Small intestine (tissue), 7 donors: ENCODE data around the gene IGF2BP2. TPM values are rescaled to one million over a fixed set of nuclear protein-coding genes. Genes with fewer than 3 reads are reported as not detected.
"Not testable (repeated sequence)": the region's sequence is repeated elsewhere in the genome, so short reads cannot be mapped to it uniquely, and the experiment has no call there.

Experiments
- DNase-seq, 2 donors: peaks; one replicate each; pipeline versions ENCODE4 v3.0.0 to v3.0.0-alpha.2; 2013
- FAIRE-seq: peaks from 2 replicates; lab custom pipeline; 2012; peaks lifted over from hg19 to GRCh38; lab: Jason Lieb, UNC
- H3K27ac ChIP-seq, 3 donors: one replicate each; pipeline ENCODE4 v1.5.1; 2013; ENCODE audit warnings: low read length in 2 of 3, mild to moderate bottlenecking in 2 of 3, control low read depth in 1 of 3, inconsistent platforms in 1 of 3, low read depth in 1 of 3, moderate library complexity in 1 of 3
- H3K27me3 ChIP-seq, 3 donors: one replicate each; pipeline ENCODE4 v1.6.1; 2013; ENCODE audit warnings: low read length in 3 of 3, inconsistent platforms in 1 of 3; ENCODE audit not compliant: control insufficient read depth in 3 of 3, insufficient read depth in 3 of 3
- H3K36me3 ChIP-seq, 3 donors: one replicate each; pipeline ENCODE4 v1.6.1; 2013; ENCODE audit warnings: low read length in 3 of 3, inconsistent platforms in 1 of 3, low read depth in 1 of 3, mild to moderate bottlenecking in 1 of 3, moderate library complexity in 1 of 3; ENCODE audit not compliant: control insufficient read depth in 3 of 3, insufficient read depth in 2 of 3
- H3K4me1 ChIP-seq, 3 donors: one replicate each; pipeline ENCODE4 v1.6.1; 2013; ENCODE audit warnings: low read length in 2 of 3, inconsistent platforms in 1 of 3, low read depth in 1 of 3, mild to moderate bottlenecking in 1 of 3, moderate library complexity in 1 of 3; ENCODE audit not compliant: control insufficient read depth in 3 of 3, insufficient read depth in 2 of 3
- H3K4me3 ChIP-seq, 3 donors: one replicate each; pipeline ENCODE4 v1.5.1; 2013; ENCODE audit warnings: low read length in 3 of 3, control low read depth in 1 of 3, inconsistent platforms in 1 of 3, low read depth in 1 of 3, mild to moderate bottlenecking in 1 of 3, moderate library complexity in 1 of 3
- H3K9me3 ChIP-seq, 2 donors: one replicate each; pipeline ENCODE4 v1.6.1; 2013; ENCODE audit warnings: low read depth in 1 of 2, low read length in 1 of 2; ENCODE audit not compliant: control insufficient read depth in 2 of 2, insufficient read depth in 1 of 2
- whole genome bisulfite sequencing, 3 donors: extraction: QIAGEN DNeasy Blood & Tissue Kit; methylation state at CpG; one replicate each; pipeline ENCODE4 v1.1.7; 2013; 5-methylcytosine and 5-hydroxymethylcytosine counted together
- polyA plus RNA-seq, 4 donors: library from polyadenylated mRNA; stranded (reverse) in 3 of 4; unstranded in 1 of 4; fragments of 200-250 nt in 3 of 4; fragments of 120-200 nt in 1 of 4; gene quantifications; one replicate each; pipeline versions ENCODE4 v1.2.1 to v1.2.3, GENCODE V29; 2013
- donor health status: healthy with polysubstance abuse.
- donor health status: control.
- donor health status: control.
- donor health status: Bipolar disorder and iron deficiency.
- donor health status: healthy.

The IGF2BP2 gene
- polyA plus RNA-seq, 4 donors: 12.1 to 93.8 (median 22.9) TPM

DNA sequence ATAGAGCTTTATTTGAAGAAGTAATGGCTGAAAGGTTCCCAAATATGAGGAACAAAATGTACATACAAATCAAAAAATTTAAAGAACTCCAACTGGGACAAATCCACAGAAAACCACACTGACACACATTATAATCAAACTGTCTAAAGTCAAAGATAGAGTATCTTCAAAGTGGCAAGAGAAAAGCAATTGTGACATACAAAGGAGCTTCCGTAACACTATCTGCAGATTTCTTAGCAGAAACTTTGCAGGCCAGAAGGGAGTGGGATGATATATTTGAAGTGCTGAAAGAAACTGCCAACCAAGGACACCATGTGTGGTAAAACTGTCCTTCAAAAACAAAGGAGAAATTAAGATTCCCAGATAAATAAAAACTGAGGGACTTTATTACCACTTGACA, 146.8 kb downstream of the IGF2BP2 start:
- Histone ChIP-seq H3K36me3 (peaks cover 0 to 18% (median 5%) of the 10 kb centered on the region in 3 donors), H3K27ac (no peak overlapping the region), H3K9me3 (no peaks in the 10 kb centered on the region), H3K4me3 (no peak overlapping the region), H3K27me3 (no peaks in the 10 kb centered on the region), H3K4me1 (no peaks in the 10 kb centered on the region)
- DNase-seq (no peak), FAIRE-seq (no peak)
- 95 to 97% (median 95%) methylated on average over 1 of the region's 1 CpG for WGBS, 3 donors

DNA sequence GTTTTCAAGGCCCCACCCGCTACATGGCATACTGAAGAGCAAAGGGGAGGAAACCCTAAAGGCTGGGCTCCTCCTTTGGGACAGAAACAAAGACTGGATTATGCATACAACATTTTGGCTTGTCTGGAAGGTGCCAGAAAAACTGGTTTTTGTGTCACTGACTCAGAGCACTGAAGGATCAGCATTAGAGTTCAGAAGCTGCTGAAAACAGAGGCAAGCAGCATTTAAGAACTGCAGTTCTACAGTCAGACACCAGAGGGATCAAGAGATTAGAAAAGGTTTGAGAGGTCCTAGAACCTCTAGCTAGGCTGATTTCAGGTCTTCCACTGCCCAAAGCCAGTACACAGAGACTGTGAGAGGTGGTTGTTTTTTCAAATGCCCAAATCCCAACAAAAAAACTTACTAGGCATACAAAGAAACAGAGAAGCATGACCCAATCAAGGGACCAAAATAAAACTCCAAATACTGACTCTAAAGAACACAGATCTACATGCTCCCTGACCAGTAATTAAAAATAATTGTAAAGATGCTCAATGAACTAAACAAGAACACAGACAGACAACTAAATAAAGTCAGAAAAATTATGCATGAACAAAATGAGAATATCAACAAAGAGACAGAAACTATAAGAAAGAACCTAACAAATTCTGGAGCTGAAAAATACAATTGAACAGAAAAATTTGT, 147.6 kb downstream of the IGF2BP2 start:
- H3K4me3 ChIP-seq: no peak overlapping the region
- no peaks in the 10 kb centered on the region for H3K9me3 ChIP-seq
- DNase-seq (peak; percentile 63 to 72), FAIRE-seq (no peak)
- no peaks in the 10 kb centered on the region for H3K27me3 ChIP-seq
- H3K36me3 ChIP-seq: peaks cover 0 to 25% (median 5%) of the 10 kb centered on the region in 3 donors
- no peaks in the 10 kb centered on the region for H3K4me1 ChIP-seq
- 84 to 100% (median 93%) methylated on average over 1 of the region's 1 CpG for WGBS, 3 donors
- H3K27ac ChIP-seq: no peak overlapping the region

DNA sequence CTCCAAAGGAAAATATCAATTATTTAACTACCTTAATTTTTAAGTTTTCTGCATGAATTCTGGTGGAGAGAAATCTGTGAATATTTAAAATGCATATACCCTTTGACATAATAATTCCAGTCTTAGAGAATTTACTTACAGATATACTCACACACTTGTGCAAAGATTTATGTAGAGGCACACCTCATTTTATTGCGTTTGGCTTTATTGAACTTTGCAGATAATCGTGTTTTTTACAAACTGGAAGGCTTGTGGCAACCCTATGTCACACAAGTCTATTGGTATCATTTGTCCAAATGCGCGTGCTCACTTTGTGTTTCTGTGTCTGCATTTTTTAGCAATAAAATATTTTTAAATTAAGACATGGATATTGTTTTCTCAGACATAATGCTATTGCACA, 157.3 kb downstream of the IGF2BP2 start:
- Histone ChIP-seq H3K9me3 (no peaks in the 10 kb centered on the region), H3K4me1 (no peaks in the 10 kb centered on the region), H3K4me3 (no peak overlapping the region), H3K27me3 (no peaks in the 10 kb centered on the region), H3K36me3 (peaks cover 0 to 40% (median 2%) of the 10 kb centered on the region in 3 donors), H3K27ac (no peak overlapping the region)
- DNase-seq (no peak), FAIRE-seq (no peak)
- WGBS, 3 donors: 52 to 78% (median 63%) methylated on average over 4 of the region's 4 CpGs

DNA sequence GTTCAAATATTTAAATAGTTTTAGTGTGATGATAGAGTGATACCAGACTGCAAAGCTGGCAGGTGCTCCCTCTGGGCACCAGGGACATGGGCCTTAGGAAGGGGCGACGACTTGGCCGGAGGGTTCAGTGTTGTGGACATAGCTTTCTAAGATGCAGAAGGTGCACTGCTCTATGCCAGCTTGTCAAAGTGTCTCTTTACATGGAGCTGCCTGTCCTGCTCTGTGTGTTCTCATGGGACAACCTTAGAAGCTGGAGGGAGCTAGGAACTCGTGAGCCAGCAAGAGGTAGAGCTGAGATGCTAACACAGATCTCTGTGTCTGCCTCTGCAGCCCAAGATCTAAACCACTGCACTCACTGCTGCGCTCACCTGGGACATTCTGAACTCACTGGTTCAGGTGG, 160.9 kb downstream of the IGF2BP2 start:
- no peak for FAIRE-seq
- Histone ChIP-seq H3K36me3 (peaks cover 0 to 45% (median 0%) of the 10 kb centered on the region in 3 donors), H3K27ac (no peak overlapping the region), H3K9me3 (no peaks in the 10 kb centered on the region), H3K4me3 (no peak overlapping the region), H3K4me1 (no peaks in the 10 kb centered on the region), H3K27me3 (no peaks in the 10 kb centered on the region)
- DNase-seq: no peak
- 94 to 97% (median 95%) methylated on average over 5 of the region's 5 CpGs for WGBS, 3 donors

DNA sequence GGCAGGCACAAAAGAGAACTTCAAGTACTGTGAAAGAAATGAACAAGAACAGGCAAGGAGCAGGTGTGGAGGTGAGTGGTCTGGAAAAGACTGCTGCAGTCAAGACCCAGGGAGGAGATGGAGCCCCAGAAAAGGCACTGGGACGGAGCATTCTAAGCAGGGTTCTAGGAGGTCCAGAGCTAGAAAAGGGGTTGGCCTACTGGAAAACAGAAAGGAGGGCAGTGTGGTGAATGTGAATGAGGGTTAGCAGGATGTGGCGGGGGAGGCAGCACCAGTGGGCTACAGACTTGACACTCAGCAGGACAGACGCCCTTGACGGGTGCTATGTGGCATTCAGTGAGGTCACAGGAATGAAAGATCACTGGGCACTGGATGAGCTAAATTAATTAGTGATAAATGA, 163.1 kb downstream of the IGF2BP2 start:
- Histone ChIP-seq H3K36me3 (peaks cover 1 to 62% (median 1%) of the 10 kb centered on the region in 3 donors), H3K4me1 (no peaks in the 10 kb centered on the region), H3K27me3 (no peaks in the 10 kb centered on the region), H3K9me3 (no peaks in the 10 kb centered on the region), H3K4me3 (no peak overlapping the region), H3K27ac (no peak overlapping the region)
- FAIRE-seq (no peak), DNase-seq (no peak)
- WGBS, 3 donors: 78 to 88% (median 83%) methylated on average over 4 of the region's 4 CpGs

DNA sequence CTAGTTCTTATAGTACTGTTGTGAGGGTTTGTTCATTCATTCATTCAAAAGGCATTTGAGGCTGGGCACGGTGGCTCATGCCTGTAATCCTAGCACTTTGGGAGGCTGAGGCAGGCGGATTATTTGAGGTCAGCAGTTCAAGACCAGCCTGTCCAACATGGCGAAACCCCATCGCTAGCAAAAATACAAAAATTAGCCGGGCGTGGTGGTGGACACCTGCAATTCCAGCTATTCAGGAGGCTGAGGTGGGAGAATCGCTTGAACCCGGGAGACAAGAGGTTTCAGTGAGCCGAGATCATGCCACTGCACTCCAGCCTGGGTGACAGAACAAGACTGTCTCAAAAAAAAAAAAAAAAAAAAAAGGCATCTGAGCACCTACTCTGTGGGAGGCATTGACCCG, 163.5 kb downstream of the IGF2BP2 start:
- WGBS, 3 donors: 90 to 93% (median 92%) methylated on average over 10 of the region's 10 CpGs
- not testable (repeated sequence) for H3K4me1 ChIP-seq, H3K27me3 ChIP-seq, H3K27ac ChIP-seq, FAIRE-seq, DNase-seq, H3K9me3 ChIP-seq, H3K4me3 ChIP-seq
- peaks cover 1 to 65% (median 3%) of the 10 kb centered on the region in 3 donors for H3K36me3 ChIP-seq

DNA sequence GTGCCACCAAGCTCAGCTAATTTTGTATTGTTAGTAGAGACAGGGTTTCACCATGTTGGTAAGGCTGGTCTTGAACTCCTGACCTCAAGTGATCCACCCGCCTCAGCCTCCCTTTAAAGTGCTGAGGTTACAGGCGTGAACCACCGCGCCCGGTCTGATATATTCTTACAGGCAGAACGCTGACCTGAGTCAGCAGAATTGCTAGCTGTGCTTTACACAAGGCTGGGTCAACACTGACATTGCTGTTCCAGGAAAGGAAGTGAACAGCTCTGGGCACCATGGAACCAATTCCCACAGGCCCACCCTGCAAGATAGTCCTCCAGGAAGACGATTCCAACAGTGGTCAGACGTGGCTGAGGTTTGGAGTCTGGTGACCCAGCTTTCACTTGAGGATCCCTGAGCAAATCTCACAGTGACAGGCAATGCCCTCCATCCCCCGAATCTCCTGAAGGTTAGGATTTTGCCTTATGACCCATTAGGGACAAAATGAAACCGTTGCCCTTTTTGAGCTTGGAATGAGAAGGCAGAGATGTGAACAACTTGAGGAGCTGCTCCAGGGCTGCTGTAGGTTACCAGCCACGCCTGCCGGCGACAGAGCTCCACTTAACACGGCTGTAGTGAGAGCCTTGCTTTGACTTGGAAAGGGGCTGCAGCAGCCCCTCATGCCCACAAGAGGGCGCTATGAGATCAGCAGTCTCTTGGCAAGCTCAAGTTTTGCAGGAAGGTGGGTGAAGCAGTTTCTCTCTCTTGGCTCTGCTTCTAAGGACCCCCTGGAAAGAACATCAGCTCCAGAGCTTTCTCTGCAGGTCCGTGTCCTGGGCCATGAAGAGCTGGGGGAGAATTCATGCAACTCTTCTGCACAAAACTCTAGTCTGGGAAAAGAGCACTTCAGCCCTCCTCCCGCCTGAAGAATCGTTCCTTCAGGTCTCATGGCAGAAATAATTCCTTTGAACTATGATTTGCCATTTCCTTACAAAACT, 164.6 kb downstream of the IGF2BP2 start:
- Histone ChIP-seq H3K27ac (no peak overlapping the region), H3K4me3 (no peak overlapping the region), H3K36me3 (peaks cover 1 to 73% (median 5%) of the 10 kb centered on the region in 3 donors), H3K4me1 (no peaks in the 10 kb centered on the region), H3K27me3 (no peaks in the 10 kb centered on the region), H3K9me3 (no peaks in the 10 kb centered on the region)
- peak; percentile 75 to 83 for DNase-seq
- no peak for FAIRE-seq
- WGBS, 3 donors: 35 to 46% (median 37%) methylated on average over 18 of the region's 18 CpGs

DNA sequence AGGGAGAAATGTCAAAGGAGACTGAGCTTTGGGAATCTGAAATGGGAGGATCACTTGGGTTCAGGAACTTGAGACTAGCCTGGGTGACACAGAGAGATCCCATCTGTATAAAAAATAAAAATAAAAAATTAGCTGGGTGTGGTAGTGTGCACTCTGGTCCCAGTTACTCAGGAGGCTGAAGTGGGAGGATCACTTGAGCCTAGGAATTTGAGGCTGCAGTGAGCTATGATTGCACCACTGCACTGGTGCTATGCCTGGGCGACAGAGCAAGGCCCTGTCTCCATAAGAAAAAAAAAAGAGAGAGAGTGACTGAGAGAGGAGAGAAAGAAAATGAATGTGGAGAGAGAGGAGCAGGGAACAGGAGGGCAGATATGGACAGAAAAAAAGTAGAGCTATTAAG, 165.9 kb downstream of the IGF2BP2 start:
- Histone ChIP-seq H3K4me1 (no peaks in the 10 kb centered on the region), H3K36me3 (peaks cover 1 to 80% (median 5%) of the 10 kb centered on the region in 3 donors), H3K27ac (no peak overlapping the region), H3K27me3 (no peaks in the 10 kb centered on the region), H3K4me3 (no peak overlapping the region), H3K9me3 (no peaks in the 10 kb centered on the region)
- DNase-seq (no peak), FAIRE-seq (no peak)
- WGBS, 3 donors: 70 to 92% (median 84%) methylated on average over 1 of the region's 1 CpG
